Measurements from ENCODE around the gene MAPT.

MAPT gene

DNA sequence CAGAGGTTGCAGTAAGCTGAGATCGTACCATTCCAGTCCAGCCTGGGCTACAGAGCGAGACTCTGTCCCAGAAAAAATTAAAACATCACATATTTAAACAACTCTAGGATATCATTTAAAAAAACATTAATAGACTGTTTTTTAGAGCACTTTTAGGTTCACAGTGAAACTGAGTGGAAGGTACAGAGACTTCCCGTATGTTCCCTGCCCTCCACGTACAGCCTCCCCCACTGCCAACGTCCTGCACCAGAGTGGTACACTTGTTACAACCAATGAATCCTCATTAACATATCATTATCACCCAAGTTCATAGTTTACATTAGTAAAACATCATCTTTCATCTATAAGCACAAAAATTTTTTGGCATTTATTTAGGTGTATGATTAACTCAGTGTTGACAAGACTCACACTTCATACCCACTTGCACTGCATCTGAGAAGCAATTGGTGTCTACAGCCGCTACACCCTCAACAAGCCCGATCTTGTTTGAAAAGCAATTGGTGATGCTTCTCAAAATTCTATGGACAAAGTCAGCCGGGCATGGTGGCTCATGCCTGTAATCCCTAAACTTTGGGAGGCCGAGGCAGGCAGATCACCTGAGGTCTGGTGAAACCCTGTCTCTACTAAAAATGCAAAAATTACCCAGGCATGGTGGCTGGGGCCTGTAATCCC lies 64.8 kb downstream of the MAPT start:
- DNase-seq (ENCODE audit: insufficient read length) (no peak), FAIRE-seq (no peak)
- TF ChIP-seq POLR2A (IDR thresholded peaks at IDR 0.05; ENCODE audit: low read depth, low read length), result no peak
- TF ChIP-seq POLR2AphosphoS5 (IDR thresholded peaks at IDR 0.05; ENCODE audit: low read depth, low read length), result no peak
- TF ChIP-seq TAF1 (IDR thresholded peaks at IDR 0.05; ENCODE audit: borderline replicate concordance, low read depth, low read length), result no peak

DNA sequence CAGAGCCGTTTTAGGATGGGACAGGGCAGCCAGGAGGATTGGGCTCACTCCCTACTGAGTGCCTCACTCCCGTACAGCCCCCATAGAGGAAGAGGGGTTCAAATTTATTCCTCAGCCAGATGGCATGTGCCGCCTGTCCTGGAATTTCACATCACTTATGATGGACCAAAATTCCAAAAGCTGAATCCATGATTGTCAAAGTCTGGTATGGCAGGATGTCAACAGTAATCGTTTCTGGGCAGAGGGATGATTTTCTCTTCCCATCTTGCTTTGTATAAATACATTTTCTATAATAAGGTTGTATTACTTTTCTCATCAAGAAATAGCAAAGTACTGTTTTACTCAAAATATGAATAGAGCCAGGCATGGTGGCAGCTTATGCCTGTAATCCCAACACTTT lies 66.0 kb downstream of the MAPT start:
- TF ChIP-seq POLR2AphosphoS5 (IDR thresholded peaks at IDR 0.05; ENCODE audit: low read depth, low read length) (no peak), POLR2A (IDR thresholded peaks at IDR 0.05; ENCODE audit: low read depth, low read length) (no peak), TAF1 (IDR thresholded peaks at IDR 0.05; ENCODE audit: borderline replicate concordance, low read depth, low read length) (no peak)
- DNase-seq (ENCODE audit: insufficient read length) (no peak), FAIRE-seq (no peak)

- TF ChIP-seq TAF1 (IDR thresholded peaks at IDR 0.05; ENCODE audit: borderline replicate concordance, low read depth, low read length) (no peak), POLR2A (IDR thresholded peaks at IDR 0.05; ENCODE audit: low read depth, low read length) (no peak), POLR2AphosphoS5 (IDR thresholded peaks at IDR 0.05; ENCODE audit: low read depth, low read length) (no peak)
- DNase-seq (ENCODE audit: insufficient read length), result no peak
- FAIRE-seq, result no peak
These were observed 66.9 kb downstream of the MAPT start for GRCh38 chr17:45961206-45961605.

DNA sequence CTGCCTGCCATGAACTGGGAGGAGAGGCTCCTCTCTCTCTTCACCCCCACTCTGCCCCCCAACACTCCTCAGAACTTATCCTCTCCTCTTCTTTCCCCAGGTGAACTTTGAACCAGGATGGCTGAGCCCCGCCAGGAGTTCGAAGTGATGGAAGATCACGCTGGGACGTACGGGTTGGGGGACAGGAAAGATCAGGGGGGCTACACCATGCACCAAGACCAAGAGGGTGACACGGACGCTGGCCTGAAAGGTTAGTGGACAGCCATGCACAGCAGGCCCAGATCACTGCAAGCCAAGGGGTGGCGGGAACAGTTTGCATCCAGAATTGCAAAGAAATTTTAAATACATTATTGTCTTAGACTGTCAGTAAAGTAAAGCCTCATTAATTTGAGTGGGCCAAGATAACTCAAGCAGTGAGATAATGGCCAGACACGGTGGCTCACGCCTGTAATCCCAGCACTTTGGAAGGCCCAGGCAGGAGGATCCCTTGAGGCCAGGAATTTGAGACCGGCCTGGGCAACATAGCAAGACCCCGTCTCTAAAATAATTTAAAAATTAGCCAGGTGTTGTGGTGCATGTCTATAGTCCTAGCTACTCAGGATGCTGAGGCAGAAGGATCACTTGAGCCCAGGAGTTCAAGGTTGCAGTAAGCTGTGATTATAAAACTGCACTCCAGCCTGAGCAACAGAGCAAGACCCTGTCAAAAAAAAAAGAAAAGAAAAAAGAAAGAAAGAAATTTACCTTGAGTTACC lies 68.0 kb downstream of the MAPT start:
- no peak for TF ChIP-seq TAF1 (IDR thresholded peaks at IDR 0.05; ENCODE audit: borderline replicate concordance, low read depth, low read length)
- no peak for TF ChIP-seq POLR2A (IDR thresholded peaks at IDR 0.05; ENCODE audit: low read depth, low read length)
- no peak for TF ChIP-seq POLR2AphosphoS5 (IDR thresholded peaks at IDR 0.05; ENCODE audit: low read depth, low read length)
- DNase-seq (ENCODE audit: insufficient read length) (no peak), FAIRE-seq (no peak)

DNA sequence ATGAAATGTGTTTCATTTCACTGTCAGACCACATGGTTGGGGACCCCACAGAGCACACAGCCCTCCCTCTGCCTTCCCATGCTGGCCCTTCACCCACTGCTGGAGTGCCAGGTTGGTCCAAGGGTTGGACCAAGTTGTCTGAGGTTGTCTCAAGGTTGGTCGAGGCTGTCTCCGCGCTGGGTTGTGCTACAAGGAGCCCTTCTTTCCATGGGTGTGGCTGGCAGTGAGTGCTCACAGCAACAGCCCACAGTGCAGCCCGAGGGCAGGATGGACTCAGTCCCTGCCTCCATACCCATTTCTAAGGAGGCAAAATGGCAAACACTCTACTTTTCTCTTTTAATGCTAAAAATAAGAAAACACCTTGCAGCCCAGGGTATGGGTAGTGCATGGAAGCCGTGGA lies 68.9 kb downstream of the MAPT start:
- TF ChIP-seq POLR2A (IDR thresholded peaks at IDR 0.05; ENCODE audit: low read depth, low read length) (no peak), TAF1 (IDR thresholded peaks at IDR 0.05; ENCODE audit: borderline replicate concordance, low read depth, low read length) (no peak), POLR2AphosphoS5 (IDR thresholded peaks at IDR 0.05; ENCODE audit: low read depth, low read length) (no peak)
- DNase-seq (ENCODE audit: insufficient read length) (no peak), FAIRE-seq (no peak)

- TF ChIP-seq POLR2AphosphoS5 (IDR thresholded peaks at IDR 0.05; ENCODE audit: low read depth, low read length) (no peak), TAF1 (IDR thresholded peaks at IDR 0.05; ENCODE audit: borderline replicate concordance, low read depth, low read length) (no peak), POLR2A (IDR thresholded peaks at IDR 0.05; ENCODE audit: low read depth, low read length) (no peak)
- FAIRE-seq (no peak), DNase-seq (ENCODE audit: insufficient read length) (no peak)
These were observed 69.5 kb downstream of the MAPT start for GRCh38 chr17:45963889-45964288.

- DNase-seq (ENCODE audit: insufficient read length), result no peak
- TF ChIP-seq TAF1 (IDR thresholded peaks at IDR 0.05; ENCODE audit: borderline replicate concordance, low read depth, low read length) (no peak), POLR2A (IDR thresholded peaks at IDR 0.05; ENCODE audit: low read depth, low read length) (no peak), POLR2AphosphoS5 (IDR thresholded peaks at IDR 0.05; ENCODE audit: low read depth, low read length) (no peak)
- no peak for FAIRE-seq
These were observed 70.3 kb downstream of the MAPT start for GRCh38 chr17:45964634-45965033.

DNA sequence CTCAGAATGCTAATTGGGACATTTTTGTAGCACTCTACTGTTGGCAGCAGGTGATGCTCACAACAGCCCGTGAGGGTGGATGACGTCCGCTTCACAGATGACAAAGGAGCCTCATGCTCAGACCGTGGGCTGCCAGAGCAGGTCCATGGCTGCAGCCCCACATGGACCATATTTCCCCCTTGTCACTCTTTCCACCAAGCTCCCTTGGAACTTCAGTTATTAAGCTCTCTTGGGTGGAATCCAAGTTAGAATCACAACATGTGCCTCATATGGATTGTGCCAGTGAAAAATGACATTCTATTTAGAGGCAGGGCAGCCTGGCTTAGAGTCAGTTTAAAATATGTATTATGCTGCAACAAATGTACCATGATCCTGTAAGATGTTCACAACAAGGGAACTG lies 71.5 kb downstream of the MAPT start:
- TF ChIP-seq TAF1 (IDR thresholded peaks at IDR 0.05; ENCODE audit: borderline replicate concordance, low read depth, low read length) (no peak), POLR2A (IDR thresholded peaks at IDR 0.05; ENCODE audit: low read depth, low read length) (no peak), POLR2AphosphoS5 (IDR thresholded peaks at IDR 0.05; ENCODE audit: low read depth, low read length) (no peak)
- DNase-seq (ENCODE audit: insufficient read length), result no peak
- FAIRE-seq, result no peak

- FAIRE-seq (no peak), DNase-seq (ENCODE audit: insufficient read length) (no peak)
- TF ChIP-seq POLR2A (IDR thresholded peaks at IDR 0.05; ENCODE audit: low read depth, low read length) (no peak), POLR2AphosphoS5 (IDR thresholded peaks at IDR 0.05; ENCODE audit: low read depth, low read length) (no peak), TAF1 (IDR thresholded peaks at IDR 0.05; ENCODE audit: borderline replicate concordance, low read depth, low read length) (no peak)
These were observed 72.4 kb downstream of the MAPT start for GRCh38 chr17:45966606-45967280.

GRCh38 chr17:45967378-45967777 lies 73.0 kb downstream of the MAPT start:
- TF ChIP-seq TAF1 (IDR thresholded peaks at IDR 0.05; ENCODE audit: borderline replicate concordance, low read depth, low read length) (no peak), POLR2A (IDR thresholded peaks at IDR 0.05; ENCODE audit: low read depth, low read length) (no peak), POLR2AphosphoS5 (IDR thresholded peaks at IDR 0.05; ENCODE audit: low read depth, low read length) (no peak)
- DNase-seq (ENCODE audit: insufficient read length) (no peak), FAIRE-seq (no peak)

DNA sequence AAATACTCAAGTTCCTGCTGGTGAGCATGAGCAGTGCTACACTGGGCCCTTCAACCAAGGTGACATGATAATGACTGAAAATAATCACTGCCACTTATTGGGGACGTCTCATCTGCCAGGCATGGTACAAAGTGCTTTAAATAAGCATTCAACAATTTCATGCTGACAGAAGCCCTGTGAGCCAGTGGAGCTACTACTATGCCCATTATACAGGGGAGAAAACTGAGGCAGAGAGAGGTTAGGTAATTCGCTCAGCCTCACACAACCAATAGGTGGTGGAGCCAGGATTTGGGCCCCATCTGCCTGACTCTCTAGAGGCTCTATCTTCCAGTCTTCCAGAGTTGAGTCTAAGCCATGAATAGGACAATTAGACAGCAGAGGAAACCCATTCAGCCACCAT lies 74.4 kb downstream of the MAPT start:
- TF ChIP-seq POLR2AphosphoS5 (IDR thresholded peaks at IDR 0.05; ENCODE audit: low read depth, low read length) (no peak), TAF1 (IDR thresholded peaks at IDR 0.05; ENCODE audit: borderline replicate concordance, low read depth, low read length) (no peak), POLR2A (IDR thresholded peaks at IDR 0.05; ENCODE audit: low read depth, low read length) (no peak)

More for the DNA sequence above, 74.4 kb downstream of the MAPT start:
- DNase-seq (ENCODE audit: insufficient read length), result no peak
- FAIRE-seq, result no peak
